GM13977 (cell line): ENCODE results near the gene ATG4D.
"Not testable (repeated sequence)": the region's sequence is repeated elsewhere in the genome, so short reads cannot be mapped to it uniquely, and the experiment has no call there.

ENCODE experiments used
- DNase-seq: peaks from one replicate; pipeline ENCODE4 v3.0.0; 2012; ENCODE audit warnings: low spot score
- CTCF ChIP-seq: IDR thresholded peaks from 2 replicates; pipeline ENCODE4 v1.5.1; 2012; ENCODE audit warnings: mild to moderate bottlenecking, control low read depth; ENCODE audit not compliant: insufficient read depth; ENCODE audit errors: extremely low read depth, missing control alignments
- in situ Hi-C: fragments of 300-500 bp; cut with MboI; formaldehyde crosslinking; loops from one replicate; pipeline ENCODE4 v1.12.0; 2022; ENCODE audit warnings: low sequenced_read_pairs, low pct_unique_long_range_greater_than_20kb, mixed read lengths, inconsistent platforms; ENCODE audit not compliant: unreplicated experiment

Gene ATG4D

DNA sequence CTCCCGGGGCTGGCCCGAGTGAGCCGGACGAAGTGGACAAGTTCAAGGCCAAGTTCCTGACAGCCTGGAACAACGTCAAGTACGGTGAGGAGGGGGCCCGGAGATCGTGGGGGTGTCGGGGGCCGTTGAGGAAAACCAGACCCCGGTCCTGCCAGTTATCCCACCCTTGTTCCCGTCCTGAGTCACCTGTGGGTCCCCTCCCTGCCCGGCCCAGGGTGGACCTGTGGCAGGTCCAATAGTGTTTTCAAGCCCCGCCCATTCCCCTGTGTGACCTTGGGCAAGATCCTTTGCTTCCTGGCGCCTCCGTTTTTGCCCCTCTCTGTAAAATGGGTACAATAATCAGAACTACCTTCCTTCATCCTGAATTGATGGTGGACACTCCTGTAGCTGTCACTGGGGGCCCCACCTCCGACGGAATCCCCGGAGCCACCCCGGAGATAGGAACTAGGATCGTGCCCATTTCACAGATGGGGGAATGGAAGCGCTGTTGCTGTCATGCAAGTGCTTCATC lies 593 bp downstream of the ATG4D start:
- peak; percentile 62 for DNase-seq
- TF ChIP-seq CTCF: no peak
- in situ Hi-C loops: no loop called here

GRCh38 chr19:10544753-10545251 lies 1.1 kb downstream of the ATG4D start:
- DNase-seq: peak; percentile 36
- in situ Hi-C loops: no loop called here
- TF ChIP-seq CTCF: no peak

GRCh38 chr19:10546817-10547216 lies 3.1 kb downstream of the ATG4D start:
- peak; percentile 5 for DNase-seq
- no peak for TF ChIP-seq CTCF
- in situ Hi-C loops: no loop called here

GRCh38 chr19:10548746-10549276 lies 5.1 kb downstream of the ATG4D start:
- in situ Hi-C loops: no loop called here
- peak; percentile 3 for DNase-seq

DNA sequence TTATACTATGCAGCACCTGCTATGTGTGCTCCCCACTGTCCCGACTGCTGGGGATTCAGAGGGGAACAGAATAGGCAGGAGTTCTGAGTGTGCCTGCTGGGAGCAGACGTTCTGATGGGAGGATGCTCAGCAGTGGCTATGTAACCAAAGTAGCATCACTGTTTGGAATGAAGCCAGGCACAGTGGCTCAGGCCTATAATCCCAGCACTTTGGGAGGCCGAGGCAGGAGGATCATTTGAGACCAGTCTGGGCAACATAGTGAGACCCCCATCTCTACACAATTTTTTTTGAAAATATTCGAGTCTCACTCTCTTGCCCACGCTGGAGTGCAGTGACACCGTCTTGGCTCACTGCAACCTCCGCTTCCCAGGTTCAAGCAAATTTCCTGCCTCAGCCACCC lies 6.0 kb downstream of the ATG4D start:
- no peak for TF ChIP-seq CTCF
- no peak for DNase-seq

More at GRCh38 chr19:10548746-10549276, 5.1 kb downstream of the ATG4D start:
- TF ChIP-seq CTCF: no peak

GRCh38 chr19:10550336-10550735 lies 6.6 kb downstream of the ATG4D start:
- in situ Hi-C loops: no loop called here
- TF ChIP-seq CTCF: no peak
- DNase-seq: peak; percentile 52

More for the DNA sequence above, 6.0 kb downstream of the ATG4D start:
- in situ Hi-C loops: no loop called here

GRCh38 chr19:10551006-10551405 lies 7.3 kb downstream of the ATG4D start:
- in situ Hi-C loops, DNase-seq: not testable (repeated sequence)
